CD14-positive monocyte (primary cell): Measurements from ENCODE around the gene PAMR1. TPM values are rescaled to one million over a fixed set of nuclear protein-coding genes. Genes with fewer than 3 reads are reported as not detected.
A peak's percentile ranks its signal among the peaks of the same experiment; 100 is the strongest.

Experiments used
- DNase-seq, 3 donors: peaks; one replicate each; pipeline ENCODE4 v3.0.0-alpha.2; 2011 to 2022
- H2AFZ ChIP-seq: 2 replicates; pipeline ENCODE4 v1.6.0; 2012; ENCODE audit warnings: mild to moderate bottlenecking, low read depth, low read length, inconsistent platforms; ENCODE audit not compliant: insufficient read depth, poor library complexity, severe bottlenecking
- H3K27ac ChIP-seq, 2 donors: 1 replicate in 1 of 2; 2 replicates in 1 of 2; pipeline ENCODE4 v1.5.1; 2012 to 2013; ENCODE audit warnings: low read length in 2 of 2, control low read depth in 1 of 2, inconsistent platforms in 1 of 2, low read depth in 1 of 2, mild to moderate bottlenecking in 1 of 2
- H3K27me3 ChIP-seq, 2 donors: one replicate each; pipeline versions ENCODE4 v1.6.0 to v1.6.1; 2011 to 2013; ENCODE audit warnings: low read length in 2 of 2; ENCODE audit not compliant: control insufficient read depth in 2 of 2, insufficient read depth in 2 of 2
- H3K36me3 ChIP-seq, 2 donors: replicated peaks in 1 of 2; 1 replicate in 1 of 2; 2 replicates in 1 of 2; pipeline versions ENCODE4 v1.5.1 to v1.6.1; 2012 to 2013; ENCODE audit warnings: low read length in 2 of 2, control low read depth in 1 of 2, inconsistent platforms in 1 of 2, mild to moderate bottlenecking in 1 of 2; ENCODE audit not compliant: insufficient read depth in 2 of 2, control insufficient read depth in 1 of 2
- H3K4me1 ChIP-seq, 2 donors: 1 replicate in 1 of 2; 2 replicates in 1 of 2; pipeline versions ENCODE4 v1.5.1 to v1.6.1; 2012 to 2013; ENCODE audit warnings: low read length in 2 of 2, control low read depth in 1 of 2, inconsistent platforms in 1 of 2, mild to moderate bottlenecking in 1 of 2, moderate library complexity in 1 of 2; ENCODE audit not compliant: insufficient read depth in 2 of 2, control insufficient read depth in 1 of 2
- H3K4me2 ChIP-seq: replicated peaks from 2 replicates; pipeline ENCODE3; 2012; ENCODE audit warnings: low read length, moderate library complexity, mild to moderate bottlenecking; ENCODE audit not compliant: poor library complexity, severe bottlenecking; ENCODE audit errors: extremely low read depth
- H3K4me3 ChIP-seq, 3 experiments: fragments of 200-600 bp in 1 of 3; sonication (generic) in 1 of 3; replicated peaks in 1 of 3; 1 replicate in 2 of 3; 2 replicates in 1 of 3; pipeline ENCODE4 v1.5.1; 2011 to 2013; ENCODE audit warnings: low read length in 3 of 3, mild to moderate bottlenecking in 3 of 3, control low read depth in 2 of 3, low read depth in 2 of 3, inconsistent platforms in 1 of 3, moderate library complexity in 1 of 3
- H3K79me2 ChIP-seq: 2 replicates; pipeline ENCODE4 v1.6.0; 2012; ENCODE audit warnings: mild to moderate bottlenecking, control low read depth, inconsistent platforms, low read length, moderate library complexity; ENCODE audit not compliant: insufficient read depth
- H3K9ac ChIP-seq: 2 replicates; pipeline ENCODE4 v1.6.0; 2017; ENCODE audit warnings: low read length, mild to moderate bottlenecking; ENCODE audit not compliant: insufficient read depth, poor library complexity, severe bottlenecking
- H3K9me3 ChIP-seq, 2 donors: replicated peaks in 1 of 2; 1 replicate in 1 of 2; 2 replicates in 1 of 2; pipeline versions ENCODE4 v1.5.1 to v1.6.1; 2012 to 2013; ENCODE audit warnings: low read length in 2 of 2, control low read depth in 1 of 2; ENCODE audit not compliant: control insufficient read depth in 1 of 2, insufficient read depth in 1 of 2
- H4K20me1 ChIP-seq: 2 replicates; pipeline ENCODE4 v1.6.0; 2012; ENCODE audit warnings: mild to moderate bottlenecking, low read length, control low read depth, moderate library complexity; ENCODE audit not compliant: insufficient read depth
- H3K27ac Mint-ChIP-seq, 7 donors: one replicate each; pipeline ENCODE4 v1.8.0; 2020; ENCODE audit warnings: mild to moderate bottlenecking in 7 of 7, mixed read lengths in 7 of 7, moderate library complexity in 6 of 7, inconsistent platforms in 2 of 7
- H3K27me3 Mint-ChIP-seq, 3 donors: one replicate each; pipeline ENCODE4 v1.8.0; 2021 to 2022; ENCODE audit warnings: low read depth in 3 of 3, mild to moderate bottlenecking in 3 of 3, mixed read lengths in 3 of 3, moderate library complexity in 3 of 3, inconsistent platforms in 1 of 3
- H3K36me3 Mint-ChIP-seq, 2 donors: one replicate each; pipeline ENCODE4 v1.8.0; 2020; ENCODE audit warnings: mixed read lengths in 2 of 2, inconsistent platforms in 1 of 2, mild to moderate bottlenecking in 1 of 2
- H3K4me1 Mint-ChIP-seq: one replicate; pipeline ENCODE4 v1.8.0; 2020; ENCODE audit warnings: mild to moderate bottlenecking, mixed read lengths
- H3K4me3 Mint-ChIP-seq, 2 donors: one replicate each; pipeline ENCODE4 v1.8.0; 2020; ENCODE audit warnings: mild to moderate bottlenecking in 2 of 2, mixed read lengths in 2 of 2, moderate library complexity in 1 of 2
- H3K9me3 Mint-ChIP-seq, 7 donors: one replicate each; pipeline ENCODE4 v1.8.0; 2020 to 2022; ENCODE audit warnings: mixed read lengths in 7 of 7, mild to moderate bottlenecking in 6 of 7, moderate library complexity in 6 of 7, inconsistent platforms in 2 of 7
- WGBS: methylation state at CpG from one replicate; pipeline ENCODE4 v1.1.5; 2013; ENCODE audit warnings: missing lambda C conversion rate; ENCODE audit not compliant: insufficient coverage; 5-methylcytosine and 5-hydroxymethylcytosine counted together
- intact Hi-C, 2 donors: fragments of 100-400 bp; cut with micrococcal nuclease; formaldehyde crosslinking; loops; one replicate each; pipeline versions ENCODE4 v1.15.0 to v1.15.1; 2023
- polyA plus RNA-seq, 3 donors: library from polyadenylated mRNA; depleted of rRNA in 1 of 3; unstranded in 2 of 3; stranded (reverse) in 1 of 3; fragments of 300-500 nt in 2 of 3; fragments of >200 nt in 1 of 3; fragmentation: Illumina TruSeq in 2 of 3; gene quantifications; 1 replicate in 2 of 3; 2 replicates in 1 of 3; pipeline ENCODE4 v1.2.3, GENCODE V29; 2012 to 2021
- TF ChIP-seq, protein P1 (sequence below): fragments of 200-600 bp; IDR thresholded peaks from one replicate; pipeline ENCODE4 v1.8.0; 2022; ENCODE audit warnings: antibody characterized with exemption, mild to moderate bottlenecking

Gene PAMR1
- polyA plus RNA-seq, 3 donors, result not detected

DNA sequence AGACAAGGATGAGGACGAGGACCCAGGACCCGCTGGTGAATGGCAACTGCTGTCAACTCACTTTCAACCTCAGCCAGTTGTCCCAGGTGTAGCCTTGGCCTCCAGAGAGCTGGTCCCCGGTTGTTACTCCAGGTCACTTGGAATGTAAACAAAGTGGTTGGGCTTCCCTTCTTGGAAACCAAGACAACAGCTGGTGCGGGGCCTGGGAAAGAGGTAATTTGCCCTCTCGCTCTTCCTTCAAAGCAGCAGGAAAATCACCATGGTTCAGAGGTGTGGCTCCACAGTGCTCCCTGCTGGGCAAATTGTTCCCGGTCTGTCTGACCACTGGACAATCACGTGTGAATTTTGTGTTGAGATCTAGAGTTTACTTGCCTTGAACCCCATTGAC is 121.0 kb downstream of the PAMR1 start:
- H3K4me3 ChIP-seq, result no peak overlapping the region
- no peak overlapping the region for H3K27ac ChIP-seq
- H3K9me3 ChIP-seq, result no peaks in the 10 kb centered on the region
- intact Hi-C loops, result loop anchor here in 1 of 2 donors (10.0 kb wide), 1 partner anchor 820 kb away; no protein-coding TSS in a partner anchor
- H3K79me2 ChIP-seq, result no peaks in the 10 kb centered on the region
- Mint-ChIP-seq H3K27me3 (peaks cover 2 to 3% (median 2%) of the 10 kb centered on the region in 3 donors), H3K4me1 (peaks cover 2% of the 10 kb centered on the region), H3K36me3 (no peaks in the 10 kb centered on the region), H3K27ac (no peak overlapping the region), H3K4me3 (peak overlapping the region in 1 of 2 donors; percentile 80), H3K9me3 (no peaks in the 10 kb centered on the region)
- no peak overlapping the region for H3K4me2 ChIP-seq
- TF ChIP-seq, protein P1, sequence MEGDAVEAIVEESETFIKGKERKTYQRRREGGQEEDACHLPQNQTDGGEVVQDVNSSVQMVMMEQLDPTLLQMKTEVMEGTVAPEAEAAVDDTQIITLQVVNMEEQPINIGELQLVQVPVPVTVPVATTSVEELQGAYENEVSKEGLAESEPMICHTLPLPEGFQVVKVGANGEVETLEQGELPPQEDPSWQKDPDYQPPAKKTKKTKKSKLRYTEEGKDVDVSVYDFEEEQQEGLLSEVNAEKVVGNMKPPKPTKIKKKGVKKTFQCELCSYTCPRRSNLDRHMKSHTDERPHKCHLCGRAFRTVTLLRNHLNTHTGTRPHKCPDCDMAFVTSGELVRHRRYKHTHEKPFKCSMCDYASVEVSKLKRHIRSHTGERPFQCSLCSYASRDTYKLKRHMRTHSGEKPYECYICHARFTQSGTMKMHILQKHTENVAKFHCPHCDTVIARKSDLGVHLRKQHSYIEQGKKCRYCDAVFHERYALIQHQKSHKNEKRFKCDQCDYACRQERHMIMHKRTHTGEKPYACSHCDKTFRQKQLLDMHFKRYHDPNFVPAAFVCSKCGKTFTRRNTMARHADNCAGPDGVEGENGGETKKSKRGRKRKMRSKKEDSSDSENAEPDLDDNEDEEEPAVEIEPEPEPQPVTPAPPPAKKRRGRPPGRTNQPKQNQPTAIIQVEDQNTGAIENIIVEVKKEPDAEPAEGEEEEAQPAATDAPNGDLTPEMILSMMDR, result peak; percentile 75
- H4K20me1 ChIP-seq, result no peaks in the 10 kb centered on the region
- H3K9ac ChIP-seq, result no peak overlapping the region
- WGBS, result 69% methylated on average over 5 of the region's 7 CpGs
- H3K36me3 ChIP-seq, result no peaks in the 10 kb centered on the region
- H2AFZ ChIP-seq, result no peak overlapping the region
- no peaks in the 10 kb centered on the region for H3K4me1 ChIP-seq
- H3K27me3 ChIP-seq, result peaks cover 2 to 6% of the 10 kb centered on the region in 2 donors
- DNase-seq, result peak; percentile 23 to 49 (median 43)

DNA sequence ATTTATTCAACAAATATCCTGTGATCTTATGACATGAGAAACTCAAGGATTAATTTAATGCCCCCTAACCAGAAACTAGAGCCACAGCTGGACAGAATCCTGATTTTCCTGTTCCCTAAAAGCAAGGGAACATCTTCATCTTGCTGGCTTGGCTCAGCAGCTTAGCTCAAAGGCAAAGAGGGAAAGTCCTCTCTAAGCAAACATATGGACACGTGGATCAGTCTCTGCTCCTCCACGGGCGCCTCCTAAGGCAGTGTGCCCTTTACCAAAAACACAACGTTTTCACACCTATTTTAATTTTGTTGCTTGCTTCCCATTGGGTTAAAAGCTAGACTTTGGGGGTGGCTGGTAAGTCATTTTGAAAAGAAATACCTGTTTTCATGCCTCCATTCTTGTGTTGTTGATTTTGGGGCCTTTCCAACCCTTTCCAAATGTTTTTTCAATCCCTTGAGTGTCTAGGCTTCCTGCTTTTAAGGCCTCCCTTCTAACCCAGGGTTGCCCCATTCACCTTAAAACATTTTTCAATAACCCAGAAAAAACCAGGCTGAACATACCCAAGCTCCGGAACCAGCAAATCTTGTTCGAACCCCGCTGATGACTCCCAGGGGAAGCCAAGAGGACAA is 121.5 kb downstream of the PAMR1 start:
- Histone ChIP-seq H3K4me1 (no peaks in the 10 kb centered on the region), H3K4me2 (no peak overlapping the region), H3K9me3 (no peaks in the 10 kb centered on the region), H3K9ac (no peak overlapping the region), H3K36me3 (no peaks in the 10 kb centered on the region), H3K27ac (no peak overlapping the region), H3K79me2 (no peaks in the 10 kb centered on the region), H4K20me1 (no peaks in the 10 kb centered on the region), H3K4me3 (no peak overlapping the region), H3K27me3 (peaks cover 2 to 8% of the 10 kb centered on the region in 2 donors), H2AFZ (no peak overlapping the region)
- peaks cover 2 to 7% (median 2%) of the 10 kb centered on the region in 3 donors for H3K27me3 Mint-ChIP-seq
- H3K36me3 Mint-ChIP-seq, result no peaks in the 10 kb centered on the region
- H3K4me3 Mint-ChIP-seq, result no peak overlapping the region
- H3K4me1 Mint-ChIP-seq, result peaks cover 2% of the 10 kb centered on the region
- TF ChIP-seq, protein P1, result no peak
- intact Hi-C loops, result loop anchor here in 1 of 2 donors (10.0 kb wide), 1 partner anchor 819 kb away; no protein-coding TSS in a partner anchor
- no peak for DNase-seq
- WGBS, result 100% methylated on average over 3 of the region's 7 CpGs
- H3K27ac Mint-ChIP-seq, result no peak overlapping the region
- H3K9me3 Mint-ChIP-seq, result no peaks in the 10 kb centered on the region
